ENCODE results near the gene PRKN. TPM values are rescaled to one million over a fixed set of nuclear protein-coding genes. Genes with fewer than 3 reads are reported as not detected.

Gene PRKN
- total RNA-seq, 2 donors from 2014 or later = 15.7 to 19.3 TPM

GRCh38 chr6:162770136-162770535, 42.6 kb upstream of the PRKN start:
- Histone ChIP-seq H3K27me3 (no peaks in the 10 kb centered on the region), H3K4me3 (no peak overlapping the region), H3K27ac (no peak overlapping the region), H3K4me1 (no peaks in the 10 kb centered on the region), H3K36me3 (no peaks in the 10 kb centered on the region), H3K9me3 (no peaks in the 10 kb centered on the region)
- no peak for DNase-seq (ENCODE audit: low spot score)
- no peak for TF ChIP-seq CTCF (IDR thresholded peaks at IDR 0.05)

- no peak overlapping the region for H3K27ac ChIP-seq
- H3K9me3 ChIP-seq = no peaks in the 10 kb centered on the region
- TF ChIP-seq CTCF (IDR thresholded peaks at IDR 0.05) = no peak
- H3K36me3 ChIP-seq = no peaks in the 10 kb centered on the region
- DNase-seq (ENCODE audit: low spot score) = no peak
- H3K4me1 ChIP-seq = no peaks in the 10 kb centered on the region
- H3K27me3 ChIP-seq = no peaks in the 10 kb centered on the region
- H3K4me3 ChIP-seq = no peak overlapping the region
Measured at GRCh38 chr6:162753775-162754174, 26.2 kb upstream of the PRKN start.

GRCh38 chr6:162751211-162751859, 23.8 kb upstream of the PRKN start:
- Histone ChIP-seq H3K27me3 (no peaks in the 10 kb centered on the region), H3K27ac (no peak overlapping the region)
- DNase-seq (ENCODE audit: low spot score) = no peak

GRCh38 chr6:162750776-162751175, 23.2 kb upstream of the PRKN start:
- Histone ChIP-seq H3K4me3 (no peak overlapping the region), H3K27ac (no peak overlapping the region), H3K9me3 (no peaks in the 10 kb centered on the region), H3K36me3 (no peaks in the 10 kb centered on the region), H3K4me1 (no peaks in the 10 kb centered on the region), H3K27me3 (no peaks in the 10 kb centered on the region)
- DNase-seq (ENCODE audit: low spot score) = no peak
- no peak for TF ChIP-seq CTCF (IDR thresholded peaks at IDR 0.05)

More at GRCh38 chr6:162751211-162751859, 23.8 kb upstream of the PRKN start:
- H3K9me3 ChIP-seq = no peaks in the 10 kb centered on the region
- H3K36me3 ChIP-seq = no peaks in the 10 kb centered on the region
- TF ChIP-seq CTCF (IDR thresholded peaks at IDR 0.05) = no peak
- no peak overlapping the region for H3K4me3 ChIP-seq
- H3K4me1 ChIP-seq = no peaks in the 10 kb centered on the region

- H3K9me3 ChIP-seq = no peaks in the 10 kb centered on the region
- H3K36me3 ChIP-seq = no peaks in the 10 kb centered on the region
- no peaks in the 10 kb centered on the region for H3K4me1 ChIP-seq
- TF ChIP-seq CTCF (IDR thresholded peaks at IDR 0.05) = peak in 1 of 2 donors; percentile 63
- no peak overlapping the region for H3K27ac ChIP-seq
- no peaks in the 10 kb centered on the region for H3K27me3 ChIP-seq
- H3K4me3 ChIP-seq = no peak overlapping the region
- DNase-seq (ENCODE audit: low spot score) = no peak
Measured at GRCh38 chr6:162736961-162737360, 9.4 kb upstream of the PRKN start.

GRCh38 chr6:162733489-162733888, 5.9 kb upstream of the PRKN start:
- Histone ChIP-seq H3K27me3 (no peaks in the 10 kb centered on the region), H3K9me3 (peaks cover 0 to 11% of the 10 kb centered on the region in 2 donors), H3K4me1 (no peaks in the 10 kb centered on the region), H3K36me3 (no peaks in the 10 kb centered on the region), H3K4me3 (no peak overlapping the region), H3K27ac (no peak overlapping the region)
- no peak for DNase-seq (ENCODE audit: low spot score)
- no peak for TF ChIP-seq CTCF (IDR thresholded peaks at IDR 0.05)
